NCI-H2107 treated with DMSO at 0.1 percent for 48 hours (cell line): ENCODE measurements around the gene LRRC63.

Source experiments
- DNase-seq: peaks from one replicate; lab custom pipeline; 2025; ENCODE audit not compliant: unreplicated experiment; lab: John Stamatoyannopoulos, UW

LRRC63 gene

GRCh38 chr13:46307554-46307953, 95.8 kb downstream of the LRRC63 start:
- no peak for DNase-seq

GRCh38 chr13:46310066-46310465, 98.3 kb downstream of the LRRC63 start:
- no peak for DNase-seq

GRCh38 chr13:46311217-46311616, 99.5 kb downstream of the LRRC63 start:
- DNase-seq, result no peak

GRCh38 chr13:46313024-46313423, 101.3 kb downstream of the LRRC63 start:
- no peak for DNase-seq

- no peak for DNase-seq
These were observed 101.9 kb downstream of the LRRC63 start for GRCh38 chr13:46313432-46314257.

- DNase-seq, result no peak
These were observed 102.9 kb downstream of the LRRC63 start for GRCh38 chr13:46314587-46314986.

GRCh38 chr13:46315036-46315435, 103.3 kb downstream of the LRRC63 start:
- DNase-seq, result no peak

- DNase-seq, result peak; percentile 55
These were observed 103.9 kb downstream of the LRRC63 start for GRCh38 chr13:46315491-46316075.

GRCh38 chr13:46317120-46317519, 105.4 kb downstream of the LRRC63 start:
- no peak for DNase-seq

- no peak for DNase-seq
These were observed 107.3 kb downstream of the LRRC63 start for GRCh38 chr13:46318986-46319385.

- no peak for DNase-seq
These were observed 108.7 kb downstream of the LRRC63 start for GRCh38 chr13:46320406-46320805.

- DNase-seq, result no peak
These were observed 109.1 kb downstream of the LRRC63 start for GRCh38 chr13:46320821-46321220.

GRCh38 chr13:46321494-46322225, 109.9 kb downstream of the LRRC63 start:
- DNase-seq, result peak; percentile 67

- DNase-seq, result no peak
These were observed 113.2 kb downstream of the LRRC63 start for GRCh38 chr13:46324976-46325375.
